ENCODE data around the gene TTC4. TPM values are rescaled to one million over a fixed set of nuclear protein-coding genes. Genes with fewer than 3 reads are reported as not detected.

Gene TTC4
- total RNA-seq, 1 experiment from 2014 or later = 25.2 TPM

- Histone ChIP-seq H3K9me3 (ENCODE audit: control insufficient read depth, insufficient read depth, low read depth, low read length) (no peaks in the 10 kb centered on the region), H3K27ac (ENCODE audit: low read length) (no peak overlapping the region), H3K27me3 (ENCODE audit: control insufficient read depth, insufficient read depth, low read length) (no peaks in the 10 kb centered on the region), H3K36me3 (ENCODE audit: control insufficient read depth, insufficient read depth, low read length) (no peaks in the 10 kb centered on the region), H3K4me1 (ENCODE audit: control insufficient read depth, insufficient read depth, low read length) (no peaks in the 10 kb centered on the region), H3K4me3 (ENCODE audit: low read depth in 2 of 2, low read length in 2 of 2) (no peak overlapping the region)
- ATAC-seq (no peak), DNase-seq (ENCODE audit: low read depth, low spot score) (no peak)
- no TSS peak for BruUV-seq (replicated peaks)
- POLR2A ChIA-PET = no interaction called here
- TF ChIP-seq SIN3A (IDR thresholded peaks at IDR 0.05; ENCODE audit: borderline replicate concordance, insufficient read depth, low read depth, low read length) (no peak), POLR2AphosphoS5 (IDR thresholded peaks at IDR 0.05; ENCODE audit: low read depth, low read length) (no peak), TCF7L2 (IDR thresholded peaks at IDR 0.05; ENCODE audit: low read depth, low read length) (no peak)
- TF ChIP-seq, protein P1, sequence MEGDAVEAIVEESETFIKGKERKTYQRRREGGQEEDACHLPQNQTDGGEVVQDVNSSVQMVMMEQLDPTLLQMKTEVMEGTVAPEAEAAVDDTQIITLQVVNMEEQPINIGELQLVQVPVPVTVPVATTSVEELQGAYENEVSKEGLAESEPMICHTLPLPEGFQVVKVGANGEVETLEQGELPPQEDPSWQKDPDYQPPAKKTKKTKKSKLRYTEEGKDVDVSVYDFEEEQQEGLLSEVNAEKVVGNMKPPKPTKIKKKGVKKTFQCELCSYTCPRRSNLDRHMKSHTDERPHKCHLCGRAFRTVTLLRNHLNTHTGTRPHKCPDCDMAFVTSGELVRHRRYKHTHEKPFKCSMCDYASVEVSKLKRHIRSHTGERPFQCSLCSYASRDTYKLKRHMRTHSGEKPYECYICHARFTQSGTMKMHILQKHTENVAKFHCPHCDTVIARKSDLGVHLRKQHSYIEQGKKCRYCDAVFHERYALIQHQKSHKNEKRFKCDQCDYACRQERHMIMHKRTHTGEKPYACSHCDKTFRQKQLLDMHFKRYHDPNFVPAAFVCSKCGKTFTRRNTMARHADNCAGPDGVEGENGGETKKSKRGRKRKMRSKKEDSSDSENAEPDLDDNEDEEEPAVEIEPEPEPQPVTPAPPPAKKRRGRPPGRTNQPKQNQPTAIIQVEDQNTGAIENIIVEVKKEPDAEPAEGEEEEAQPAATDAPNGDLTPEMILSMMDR (IDR thresholded peaks at IDR 0.05) = no peak
- TF ChIP-seq, protein P2, sequence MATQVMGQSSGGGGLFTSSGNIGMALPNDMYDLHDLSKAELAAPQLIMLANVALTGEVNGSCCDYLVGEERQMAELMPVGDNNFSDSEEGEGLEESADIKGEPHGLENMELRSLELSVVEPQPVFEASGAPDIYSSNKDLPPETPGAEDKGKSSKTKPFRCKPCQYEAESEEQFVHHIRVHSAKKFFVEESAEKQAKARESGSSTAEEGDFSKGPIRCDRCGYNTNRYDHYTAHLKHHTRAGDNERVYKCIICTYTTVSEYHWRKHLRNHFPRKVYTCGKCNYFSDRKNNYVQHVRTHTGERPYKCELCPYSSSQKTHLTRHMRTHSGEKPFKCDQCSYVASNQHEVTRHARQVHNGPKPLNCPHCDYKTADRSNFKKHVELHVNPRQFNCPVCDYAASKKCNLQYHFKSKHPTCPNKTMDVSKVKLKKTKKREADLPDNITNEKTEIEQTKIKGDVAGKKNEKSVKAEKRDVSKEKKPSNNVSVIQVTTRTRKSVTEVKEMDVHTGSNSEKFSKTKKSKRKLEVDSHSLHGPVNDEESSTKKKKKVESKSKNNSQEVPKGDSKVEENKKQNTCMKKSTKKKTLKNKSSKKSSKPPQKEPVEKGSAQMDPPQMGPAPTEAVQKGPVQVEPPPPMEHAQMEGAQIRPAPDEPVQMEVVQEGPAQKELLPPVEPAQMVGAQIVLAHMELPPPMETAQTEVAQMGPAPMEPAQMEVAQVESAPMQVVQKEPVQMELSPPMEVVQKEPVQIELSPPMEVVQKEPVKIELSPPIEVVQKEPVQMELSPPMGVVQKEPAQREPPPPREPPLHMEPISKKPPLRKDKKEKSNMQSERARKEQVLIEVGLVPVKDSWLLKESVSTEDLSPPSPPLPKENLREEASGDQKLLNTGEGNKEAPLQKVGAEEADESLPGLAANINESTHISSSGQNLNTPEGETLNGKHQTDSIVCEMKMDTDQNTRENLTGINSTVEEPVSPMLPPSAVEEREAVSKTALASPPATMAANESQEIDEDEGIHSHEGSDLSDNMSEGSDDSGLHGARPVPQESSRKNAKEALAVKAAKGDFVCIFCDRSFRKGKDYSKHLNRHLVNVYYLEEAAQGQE (IDR thresholded peaks at IDR 0.05; ENCODE audit: insufficient read depth in 1 of 2, low read depth in 2 of 2, low read length in 1 of 2) = no peak
- intact Hi-C loops (cut with micrococcal nuclease; ENCODE audit: unreplicated experiment) = no loop called here
- CTCF ChIA-PET = no interaction called here
- in situ Hi-C loops (cut with HindIII; ENCODE audit: low pct_unique_long_range_greater_than_20kb, low sequenced_read_pairs) = no loop called here
Measured at GRCh38 chr1:54679706-54680105, 36.0 kb upstream of the TTC4 start.

DNA sequence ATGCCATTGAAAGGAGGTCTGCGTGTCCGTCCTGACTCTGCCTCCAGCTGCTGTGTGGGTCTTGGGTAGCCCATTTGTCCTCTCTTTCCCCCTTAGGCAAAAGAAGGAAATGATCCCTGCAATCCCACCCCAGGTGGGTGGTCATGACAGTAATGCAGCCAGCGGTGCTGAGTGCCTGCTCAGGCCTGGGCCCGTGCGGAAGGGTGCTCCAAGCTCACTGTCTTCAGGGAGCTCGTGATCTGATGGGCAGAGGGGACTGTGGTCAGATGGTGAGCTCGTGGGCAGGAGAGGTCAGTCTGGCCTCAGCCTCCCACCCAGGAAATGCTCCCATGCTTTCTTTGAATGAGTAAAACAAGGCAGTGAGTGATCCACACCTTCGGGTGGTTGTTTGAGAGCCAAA is 35.3 kb upstream of the TTC4 start:
- H3K27ac ChIP-seq (ENCODE audit: low read length) = no peak overlapping the region
- BruUV-seq (replicated peaks) = no TSS peak
- no peak for TF ChIP-seq POLR2AphosphoS5 (IDR thresholded peaks at IDR 0.05; ENCODE audit: low read depth, low read length)
- TF ChIP-seq, protein P2 (IDR thresholded peaks at IDR 0.05; ENCODE audit: insufficient read depth in 1 of 2, low read depth in 2 of 2, low read length in 1 of 2) = no peak
- no peak for TF ChIP-seq TCF7L2 (IDR thresholded peaks at IDR 0.05; ENCODE audit: low read depth, low read length)
- TF ChIP-seq SIN3A (IDR thresholded peaks at IDR 0.05; ENCODE audit: borderline replicate concordance, insufficient read depth, low read depth, low read length) = no peak
- TF ChIP-seq, protein P1 (IDR thresholded peaks at IDR 0.05) = no peak
- no peak overlapping the region for H3K4me3 ChIP-seq (ENCODE audit: low read depth in 2 of 2, low read length in 2 of 2)
- no peak for DNase-seq (ENCODE audit: low read depth, low spot score)
- in situ Hi-C loops (cut with HindIII; ENCODE audit: low pct_unique_long_range_greater_than_20kb, low sequenced_read_pairs) (no loop called here), intact Hi-C loops (cut with micrococcal nuclease; ENCODE audit: unreplicated experiment) (no loop called here)
- no peak for ATAC-seq
- H3K9me3 ChIP-seq (ENCODE audit: control insufficient read depth, insufficient read depth, low read depth, low read length) = no peaks in the 10 kb centered on the region
- POLR2A ChIA-PET = no interaction called here
- CTCF ChIA-PET = interaction anchor here (0.5 kb wide), 1 partner anchor 11 kb away, joined by 4 read pairs; no protein-coding TSS in a partner anchor
- no peaks in the 10 kb centered on the region for H3K27me3 ChIP-seq (ENCODE audit: control insufficient read depth, insufficient read depth, low read length)
- H3K4me1 ChIP-seq (ENCODE audit: control insufficient read depth, insufficient read depth, low read length) = no peaks in the 10 kb centered on the region
- H3K36me3 ChIP-seq (ENCODE audit: control insufficient read depth, insufficient read depth, low read length) = no peaks in the 10 kb centered on the region

All from Panc1 (cell line).